IMR-90 (cell line): ENCODE results near the gene KIDINS220.

Source experiments
- CTCF ChIP-seq: conservative IDR thresholded peaks from 2 replicates; pipeline ENCODE4 v1.5.1; 2012; ENCODE audit warnings: mild to moderate bottlenecking, low read depth, low read length, improper control_type of control experiment
- FOS ChIP-seq: fragments of 150-350 bp; IDR thresholded peaks from 2 replicates; pipeline ENCODE4 v1.6.1; 2016; ENCODE audit warnings: low read depth, low read length
- MAZ ChIP-seq: IDR thresholded peaks from 2 replicates; pipeline ENCODE4 v1.6.1; 2012; ENCODE audit warnings: low read depth, mild to moderate bottlenecking, low read length, improper control_type of control experiment, moderate library complexity, borderline replicate concordance
- POLR2A ChIP-seq: IDR thresholded peaks from 2 replicates; pipeline ENCODE4 v1.6.1; 2012; ENCODE audit warnings: mild to moderate bottlenecking, low read depth, low read length

GRCh38 chr2:8714283-8714682 lies 123.1 kb downstream of the KIDINS220 start:
- TF ChIP-seq MAZ (no peak), FOS (no peak), CTCF (no peak), POLR2A (no peak)
